GM21619 (cell line): ENCODE measurements around the gene CSTA.

ENCODE experiments used
- ATAC-seq: cut with Tn5 transposase; IDR thresholded peaks from one replicate; pipeline ENCODE4 v1.9.1; 2021; ENCODE audit not compliant: unreplicated experiment

CSTA gene, protein sequence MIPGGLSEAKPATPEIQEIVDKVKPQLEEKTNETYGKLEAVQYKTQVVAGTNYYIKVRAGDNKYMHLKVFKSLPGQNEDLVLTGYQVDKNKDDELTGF

DNA sequence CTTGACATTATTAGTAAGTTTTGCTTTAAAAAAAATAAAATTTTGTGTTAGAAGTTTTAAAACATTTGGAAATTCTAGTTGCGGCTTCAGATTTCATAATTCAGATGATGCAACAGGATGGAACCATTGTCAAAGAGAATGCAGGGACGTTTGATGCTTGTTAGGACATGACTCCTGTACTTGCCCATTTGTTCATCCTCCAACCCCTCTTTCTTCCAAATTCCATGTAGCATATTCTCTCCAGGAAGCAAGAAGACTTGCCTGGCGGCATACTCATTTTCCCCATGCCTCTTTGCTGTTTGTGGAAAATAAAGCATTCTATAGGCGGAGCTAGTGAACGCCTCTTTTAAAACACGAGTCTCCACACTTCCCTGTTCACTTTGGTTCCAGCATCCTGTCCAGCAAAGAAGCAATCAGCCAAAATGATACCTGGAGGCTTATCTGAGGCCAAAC lies at the start of gene CSTA:
Gene CSTA (plus strand): TSS at position 378 of the 453 bp plus-strand sequence. CDS start 45 bp downstream, at position 423.
- no peak for ATAC-seq

DNA sequence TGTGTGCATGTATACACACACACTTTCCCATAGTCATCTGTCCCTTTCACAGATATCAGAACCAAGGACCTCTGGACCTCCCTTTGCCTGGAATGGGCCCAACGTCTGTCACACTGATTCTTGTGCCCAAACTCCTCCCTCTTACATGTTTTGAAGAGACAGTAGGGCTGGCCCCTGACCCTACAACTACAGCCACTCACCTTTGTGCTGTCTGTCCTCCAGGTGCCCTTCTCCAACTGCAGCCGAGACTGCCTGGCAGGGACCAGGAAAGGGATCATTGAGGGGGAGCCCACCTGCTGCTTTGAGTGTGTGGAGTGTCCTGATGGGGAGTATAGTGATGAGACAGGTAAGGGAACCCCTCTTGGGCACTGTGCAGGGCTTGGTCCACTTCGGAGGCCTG lies 43.2 kb upstream of the CSTA start:
- no peak for ATAC-seq

DNA sequence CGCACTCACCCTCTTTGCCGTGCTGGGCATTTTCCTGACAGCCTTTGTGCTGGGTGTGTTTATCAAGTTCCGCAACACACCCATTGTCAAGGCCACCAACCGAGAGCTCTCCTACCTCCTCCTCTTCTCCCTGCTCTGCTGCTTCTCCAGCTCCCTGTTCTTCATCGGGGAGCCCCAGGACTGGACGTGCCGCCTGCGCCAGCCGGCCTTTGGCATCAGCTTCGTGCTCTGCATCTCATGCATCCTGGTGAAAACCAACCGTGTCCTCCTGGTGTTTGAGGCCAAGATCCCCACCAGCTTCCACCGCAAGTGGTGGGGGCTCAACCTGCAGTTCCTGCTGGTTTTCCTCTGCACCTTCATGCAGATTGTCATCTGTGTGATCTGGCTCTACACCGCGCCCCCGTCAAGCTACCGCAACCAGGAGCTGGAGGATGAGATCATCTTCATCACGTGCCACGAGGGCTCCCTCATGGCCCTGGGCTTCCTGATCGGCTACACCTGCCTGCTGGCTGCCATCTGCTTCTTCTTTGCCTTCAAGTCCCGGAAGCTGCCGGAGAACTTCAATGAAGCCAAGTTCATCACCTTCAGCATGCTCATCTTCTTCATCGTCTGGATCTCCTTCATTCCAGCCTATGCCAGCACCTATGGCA lies 41.1 kb upstream of the CSTA start:
- no peak for ATAC-seq

DNA sequence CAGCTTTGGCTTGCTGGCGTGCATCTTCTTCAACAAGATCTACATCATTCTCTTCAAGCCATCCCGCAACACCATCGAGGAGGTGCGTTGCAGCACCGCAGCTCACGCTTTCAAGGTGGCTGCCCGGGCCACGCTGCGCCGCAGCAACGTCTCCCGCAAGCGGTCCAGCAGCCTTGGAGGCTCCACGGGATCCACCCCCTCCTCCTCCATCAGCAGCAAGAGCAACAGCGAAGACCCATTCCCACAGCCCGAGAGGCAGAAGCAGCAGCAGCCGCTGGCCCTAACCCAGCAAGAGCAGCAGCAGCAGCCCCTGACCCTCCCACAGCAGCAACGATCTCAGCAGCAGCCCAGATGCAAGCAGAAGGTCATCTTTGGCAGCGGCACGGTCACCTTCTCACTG lies 40.6 kb upstream of the CSTA start:
- ATAC-seq: no peak

DNA sequence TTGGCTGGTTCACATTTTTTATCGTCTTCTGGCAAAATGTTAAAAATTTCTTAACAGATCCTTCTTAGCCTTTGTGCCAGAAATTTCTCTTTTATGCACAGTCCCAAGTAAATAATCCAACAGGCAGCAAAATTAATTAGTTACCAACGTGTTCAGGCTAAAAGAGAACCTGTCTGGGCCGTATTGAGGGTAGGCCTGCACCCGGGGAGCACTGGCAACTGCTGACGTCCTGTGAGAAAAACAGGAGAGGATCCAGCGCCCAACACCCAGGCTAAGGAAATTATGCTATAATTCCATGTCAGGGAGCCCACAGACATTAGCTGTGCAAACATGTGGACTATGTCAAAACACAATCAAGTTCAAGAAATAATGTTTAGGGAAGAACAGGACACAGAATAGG lies 30.7 kb upstream of the CSTA start:
- ATAC-seq: no peak

DNA sequence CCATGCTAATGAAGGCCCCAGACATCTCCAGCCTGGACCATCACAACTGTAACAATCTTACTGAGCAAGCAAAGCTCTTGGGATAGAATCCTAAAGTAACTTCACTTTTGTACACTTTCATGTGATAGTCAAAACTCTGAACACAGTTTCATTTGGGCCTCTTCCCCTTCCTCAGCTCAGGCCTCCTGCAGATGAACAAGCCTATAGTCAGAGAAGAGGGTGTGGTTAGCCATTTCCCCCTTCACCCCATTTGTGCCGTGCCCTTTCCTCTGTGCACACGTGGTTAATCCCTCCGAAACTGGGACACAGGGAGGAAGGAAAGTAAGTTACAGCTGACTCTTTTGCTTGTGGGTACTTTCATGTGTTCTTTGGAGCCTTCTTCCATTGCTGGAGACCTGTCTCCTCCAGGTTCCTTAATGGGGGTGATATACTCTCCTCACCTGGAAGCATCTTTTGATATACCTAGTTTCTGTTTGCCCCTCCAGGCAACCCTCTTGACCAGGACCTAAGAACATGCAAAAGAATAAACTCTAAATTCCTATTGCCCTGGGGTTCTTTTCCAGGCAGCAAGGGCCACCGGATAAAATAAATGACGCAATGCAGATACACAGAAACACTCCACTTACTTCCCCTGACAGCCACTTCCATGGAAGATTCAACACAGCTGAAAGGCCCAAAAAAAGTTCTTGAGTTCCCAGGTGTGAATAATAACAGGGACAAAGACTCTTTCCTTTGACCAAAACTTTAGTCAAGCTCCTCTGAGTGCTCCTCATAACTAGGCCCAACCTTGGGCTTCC lies 29.6 kb upstream of the CSTA start:
- no peak for ATAC-seq

DNA sequence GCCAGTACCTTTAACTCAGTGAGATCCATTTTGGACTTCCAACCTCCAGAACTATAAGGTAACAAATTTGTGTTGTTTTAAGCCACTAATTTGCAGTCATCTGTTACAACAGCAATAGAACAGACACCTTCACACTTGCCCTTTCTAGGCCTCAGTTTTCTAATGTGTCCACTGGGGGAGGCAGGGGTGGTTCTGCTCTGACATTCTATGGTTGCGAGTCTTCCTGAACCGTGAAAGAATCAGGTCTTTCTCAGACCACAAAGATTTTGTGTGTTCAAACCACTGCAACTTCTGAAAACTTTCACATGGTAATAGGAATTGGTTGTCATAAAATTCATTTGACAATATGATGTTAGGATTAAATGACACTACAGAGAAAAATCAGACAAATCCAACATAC lies 26.8 kb upstream of the CSTA start:
- peak; percentile 68 for ATAC-seq

DNA sequence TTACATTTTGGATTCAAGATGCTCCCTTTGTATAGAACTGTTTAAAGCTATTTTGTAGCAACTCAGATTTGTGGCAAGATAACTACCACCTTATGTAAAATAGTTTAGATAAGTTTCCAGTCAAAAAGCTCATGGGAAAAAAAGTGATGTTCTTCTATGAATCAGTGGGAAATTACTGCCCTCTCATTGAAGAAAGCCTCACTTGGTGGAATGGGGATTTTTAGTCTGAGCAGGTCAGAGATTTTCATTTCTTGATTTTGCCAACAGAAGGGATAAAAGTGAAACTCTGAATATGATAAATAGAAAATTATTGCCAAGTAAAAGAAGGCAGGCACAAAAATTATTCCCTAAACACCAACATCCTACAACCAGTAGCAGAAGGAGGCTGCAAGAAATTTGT lies 25.8 kb upstream of the CSTA start:
- no peak for ATAC-seq

DNA sequence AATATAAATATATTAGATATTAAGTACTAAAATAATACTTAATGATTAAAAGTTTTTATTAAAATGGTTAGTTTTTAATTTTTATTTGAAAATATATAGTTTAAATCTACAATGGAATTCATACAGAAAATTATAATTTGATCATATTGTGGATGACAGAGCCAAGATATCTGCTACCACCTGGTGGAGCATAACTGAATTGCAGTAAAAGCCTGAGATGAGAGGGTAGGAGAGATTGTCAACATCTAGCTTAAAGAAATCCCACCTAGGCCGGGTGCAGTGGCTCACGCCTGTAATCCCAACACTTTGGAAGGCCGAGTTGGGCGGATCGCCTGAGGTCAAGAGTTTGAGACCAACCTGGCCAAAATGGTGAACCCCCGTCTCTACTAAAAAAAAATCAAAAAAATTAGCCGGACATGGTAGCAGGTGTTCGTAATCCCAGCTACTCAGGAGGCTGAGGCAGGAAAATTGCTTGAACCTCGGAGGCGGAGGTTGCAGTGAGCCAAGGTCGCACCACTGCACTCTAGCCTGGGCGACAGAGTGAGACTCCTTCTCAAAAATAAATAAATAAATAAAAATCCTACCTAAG lies 25.1 kb upstream of the CSTA start:
- ATAC-seq: no peak

DNA sequence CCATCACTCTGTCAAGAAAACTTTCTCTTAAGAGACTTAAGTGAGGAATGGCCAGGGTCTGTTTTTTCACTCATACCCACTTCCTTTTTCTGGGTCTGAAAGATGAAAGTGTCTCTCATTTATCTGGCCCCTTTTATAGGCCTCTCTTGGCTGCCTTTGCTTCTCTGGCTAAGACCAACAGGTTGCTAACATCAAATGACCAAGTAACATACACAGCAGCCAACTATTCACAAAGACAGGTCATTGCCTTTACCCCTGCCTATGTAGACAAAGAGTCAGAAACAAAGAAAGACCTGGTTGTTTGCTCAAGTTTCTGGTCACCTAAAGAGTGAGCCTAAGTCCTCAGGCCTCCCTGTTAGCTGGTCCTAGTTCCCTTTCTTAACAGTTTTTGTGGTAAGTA lies 24.0 kb upstream of the CSTA start:
- no peak for ATAC-seq

DNA sequence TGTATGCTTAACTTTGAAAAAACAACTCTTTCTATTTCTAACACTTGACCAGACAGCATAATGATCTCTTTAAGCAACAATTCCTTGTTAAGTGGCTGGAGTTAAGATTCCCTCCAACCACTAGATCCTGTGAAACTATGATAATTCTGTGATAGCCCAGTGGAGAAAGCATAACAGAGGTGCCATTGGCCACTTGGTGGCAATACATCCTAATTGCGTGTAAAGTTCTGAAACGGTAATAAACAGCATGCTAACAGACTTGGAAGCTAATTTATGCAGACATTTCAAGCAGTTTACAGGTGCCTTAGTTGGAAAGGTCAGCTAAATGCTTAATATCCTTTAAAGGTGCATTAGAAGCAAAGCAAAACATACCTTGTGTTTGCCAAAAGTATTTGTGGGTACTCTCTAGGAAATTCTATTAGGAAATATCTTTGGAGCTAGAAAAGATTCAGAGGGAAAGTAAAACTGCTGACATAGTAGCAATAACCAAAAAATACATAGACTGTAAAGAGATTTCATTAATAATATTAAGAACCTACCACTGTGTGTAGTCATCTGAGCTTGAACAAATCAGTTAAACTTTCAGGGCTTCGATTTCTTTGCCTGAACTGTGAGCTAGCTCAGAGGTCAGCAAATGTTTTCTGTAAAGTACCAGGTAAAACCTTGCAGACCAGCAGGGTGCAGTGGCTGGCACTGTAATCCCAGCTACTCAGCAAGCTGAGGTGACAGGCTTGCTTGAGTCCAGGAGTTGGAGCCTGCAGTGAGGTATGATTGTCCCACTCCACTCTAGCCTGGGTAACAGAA lies 19.0 kb upstream of the CSTA start:
- ATAC-seq: peak; percentile 54

DNA sequence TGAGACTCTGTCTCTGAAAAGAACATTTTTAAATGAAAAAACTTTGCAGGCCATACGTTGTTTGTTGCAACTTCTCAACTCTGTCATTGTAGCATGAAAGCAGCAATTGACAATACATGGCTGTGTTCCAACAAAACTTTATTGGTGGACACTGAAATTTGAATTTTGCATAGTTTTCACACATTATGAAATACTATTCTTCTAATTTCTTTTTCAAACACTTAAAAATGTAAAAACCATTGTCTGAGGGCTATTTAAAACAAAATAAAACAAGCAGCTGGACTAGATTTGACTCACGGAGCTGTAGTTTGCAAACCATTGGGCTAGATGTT lies 18.5 kb upstream of the CSTA start:
- ATAC-seq: no peak

DNA sequence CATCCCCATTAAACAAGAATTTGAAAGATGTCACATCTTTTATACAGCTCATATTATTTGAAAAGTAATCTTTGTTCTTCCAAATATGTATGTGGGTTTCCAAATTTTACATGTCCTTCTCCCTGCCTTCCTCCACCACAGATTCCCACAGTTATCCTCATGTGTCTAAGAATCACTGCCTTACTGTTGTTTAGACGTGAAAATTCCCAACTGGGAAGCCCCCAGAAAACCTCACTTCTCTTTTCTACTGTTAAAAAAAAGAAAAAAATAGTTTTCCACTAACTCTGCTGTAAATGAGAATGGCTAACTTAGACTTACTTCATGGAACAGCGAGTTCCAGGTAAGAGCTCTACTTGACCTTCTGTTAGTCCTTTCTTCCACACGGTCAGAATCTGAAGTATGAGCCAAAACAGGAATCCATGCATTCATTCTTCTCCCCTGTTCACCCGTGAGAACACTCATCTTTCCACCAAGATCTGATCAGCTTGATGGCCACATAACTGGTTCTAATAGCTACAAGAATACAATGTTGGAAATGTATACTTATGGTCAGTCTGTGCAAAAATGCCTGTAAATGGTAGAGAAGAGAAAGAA lies 17.9 kb upstream of the CSTA start:
- no peak for ATAC-seq

DNA sequence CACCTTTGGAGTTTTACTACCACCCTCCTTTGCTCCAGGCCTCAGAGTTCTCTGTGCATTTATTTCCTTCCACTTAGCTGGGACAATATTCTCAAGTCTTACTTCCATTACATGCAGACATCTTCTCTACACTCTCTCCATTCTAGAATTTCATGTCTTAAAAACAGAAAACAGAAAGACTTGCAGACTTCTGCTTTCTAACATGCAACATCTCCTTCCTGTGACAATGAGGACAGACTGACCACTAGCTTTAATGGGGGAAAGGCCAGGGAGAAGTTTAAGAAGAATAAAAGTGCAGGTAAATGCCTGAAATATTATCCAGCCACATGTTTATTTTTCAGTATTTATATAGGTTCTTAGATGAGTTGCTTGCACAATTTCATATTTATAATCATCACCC lies 17.1 kb upstream of the CSTA start:
- no peak for ATAC-seq

DNA sequence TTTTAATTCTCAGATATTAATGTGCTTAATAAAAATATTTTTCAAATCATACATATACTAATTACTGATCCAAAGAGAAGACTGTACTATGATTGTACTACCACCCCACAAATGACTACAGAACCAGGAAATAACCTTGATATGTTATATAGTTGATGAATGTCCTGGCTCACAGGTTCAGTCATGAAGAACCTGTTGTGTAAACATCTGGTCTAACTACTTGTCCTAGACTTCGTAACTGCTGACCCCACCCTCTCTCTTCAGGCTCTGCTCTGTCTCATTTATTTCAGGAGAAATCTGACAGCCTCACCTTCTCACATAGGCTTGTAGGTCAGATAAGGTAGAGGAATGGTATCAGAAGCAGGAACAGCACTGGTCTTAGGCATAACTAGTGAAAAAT lies 14.7 kb upstream of the CSTA start:
- no peak for ATAC-seq

DNA sequence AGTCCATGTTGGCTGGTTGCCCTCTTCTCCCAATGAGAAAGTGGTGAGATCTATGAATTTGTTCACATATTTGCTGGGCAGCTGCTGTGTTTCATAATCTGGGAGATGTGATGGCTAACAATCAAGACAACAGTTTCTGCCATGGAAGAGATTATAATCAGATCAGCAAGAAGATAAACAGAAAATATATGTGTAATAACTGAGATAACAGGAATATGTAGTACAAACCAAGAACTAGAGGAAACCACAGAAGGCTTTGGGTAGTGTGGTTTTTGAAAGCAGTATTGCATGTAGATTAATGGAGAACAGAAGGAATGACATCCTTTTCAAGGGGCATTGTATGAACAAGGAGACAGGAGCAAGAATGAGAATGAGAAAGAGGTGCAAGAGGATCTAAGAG lies 12.2 kb upstream of the CSTA start:
- no peak for ATAC-seq

DNA sequence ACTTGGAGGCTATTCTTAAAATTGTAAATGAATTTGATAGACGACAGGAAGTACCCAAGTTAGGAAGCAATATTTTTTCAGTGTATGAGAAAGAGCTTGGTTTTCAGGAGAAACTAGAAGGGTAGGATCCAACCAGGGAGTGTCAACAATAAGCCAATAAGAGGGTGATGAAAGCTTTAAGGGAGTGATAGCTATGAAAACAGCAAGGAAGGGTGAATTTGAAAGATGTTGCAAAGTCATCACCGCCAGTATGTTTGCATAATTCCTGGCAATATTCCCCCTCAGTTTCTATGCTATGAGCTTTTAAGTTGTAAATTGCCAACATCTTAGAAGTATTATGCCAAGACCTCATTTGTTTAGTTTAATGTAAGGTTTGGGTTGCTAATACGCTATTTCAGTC lies 11.8 kb upstream of the CSTA start:
- ATAC-seq: no peak

DNA sequence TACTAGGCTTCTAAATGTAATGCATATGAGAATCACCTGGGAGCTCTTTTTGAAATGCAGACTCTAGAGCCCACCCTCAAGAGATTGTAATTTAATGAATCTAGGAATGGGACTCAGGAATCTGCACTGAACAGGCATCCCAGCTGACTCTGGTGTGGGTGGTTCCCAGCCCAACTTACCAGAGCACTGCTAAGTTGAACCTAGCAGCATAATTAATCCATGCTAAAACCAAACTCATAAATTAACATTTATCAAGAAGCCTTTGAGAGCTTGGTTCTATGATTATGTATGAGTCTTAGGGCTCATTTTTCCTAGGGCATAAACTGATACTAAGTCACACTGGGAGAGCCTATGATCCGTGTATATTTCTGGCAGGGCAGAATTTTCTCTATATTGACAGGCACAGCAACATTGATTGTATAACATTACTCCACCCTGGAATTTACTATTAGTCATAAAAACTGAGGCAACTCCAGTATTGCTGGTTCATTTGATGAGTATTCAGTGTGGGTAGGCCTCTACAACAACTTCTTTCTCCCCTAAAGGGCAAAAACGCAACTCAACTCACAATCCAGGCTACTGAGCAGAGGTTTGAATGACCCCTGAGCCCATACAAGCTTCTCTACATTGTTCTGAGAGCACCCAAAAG lies 10.7 kb upstream of the CSTA start:
- ATAC-seq: no peak

DNA sequence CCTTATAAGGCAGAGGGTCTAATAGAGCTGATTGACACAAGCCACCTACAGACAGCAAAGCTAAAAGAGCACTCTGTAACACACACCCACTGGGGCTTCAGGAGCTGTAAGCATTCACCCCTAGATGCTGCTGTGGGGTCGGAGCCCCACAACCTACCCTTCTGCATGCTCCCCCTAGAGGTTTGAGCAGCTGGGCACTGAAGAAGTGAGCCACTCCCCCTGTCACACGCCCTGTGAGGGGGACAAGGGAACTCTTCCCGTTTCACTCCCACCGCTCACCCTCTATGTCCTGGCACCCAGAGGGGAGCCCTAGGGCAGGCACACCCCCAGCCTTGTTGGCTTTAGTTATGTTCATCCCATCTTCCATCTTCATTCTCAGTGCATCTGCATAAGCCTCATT lies 9.4 kb upstream of the CSTA start:
- ATAC-seq: no peak

DNA sequence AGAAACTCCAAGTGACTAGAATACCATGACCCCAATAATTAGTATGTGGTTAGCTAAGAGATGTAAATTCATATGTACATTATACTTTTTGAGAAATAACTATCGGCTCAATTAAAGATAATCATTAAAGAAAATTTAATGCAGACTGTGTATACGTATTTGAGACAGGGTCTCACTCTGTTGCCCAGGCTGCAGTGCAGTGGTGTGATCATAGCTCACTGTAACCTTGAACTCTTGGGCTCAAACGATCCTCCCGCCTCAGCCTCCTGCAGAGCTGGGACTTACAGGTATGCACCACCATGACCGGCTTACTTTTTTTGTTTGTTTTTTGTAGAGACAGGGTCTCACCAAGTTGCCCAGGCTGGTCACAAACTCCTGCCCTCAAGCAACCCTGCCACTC lies 8.7 kb upstream of the CSTA start:
- no peak for ATAC-seq

DNA sequence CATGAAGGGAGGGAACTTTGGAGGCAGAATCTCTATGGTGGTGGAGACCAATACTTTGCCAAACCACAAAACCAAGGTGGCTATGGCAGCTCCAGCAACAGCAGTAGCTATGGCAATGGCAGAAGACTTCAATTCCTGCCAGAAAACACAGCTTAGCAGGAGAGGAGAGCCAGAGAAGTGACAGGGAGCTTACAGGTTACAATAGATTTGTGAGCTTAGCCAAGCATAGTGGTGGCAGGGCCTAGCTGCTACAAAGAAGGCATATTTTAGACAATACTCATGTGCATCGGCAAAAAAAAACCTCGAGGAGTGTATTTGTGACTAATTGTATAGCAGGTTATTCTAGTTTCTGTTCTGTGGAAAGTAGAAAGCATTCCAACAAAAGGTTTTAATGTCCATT lies 6.4 kb upstream of the CSTA start:
- no peak for ATAC-seq
